Ectodermal cell (in vitro differentiated cells): Measurements from ENCODE around the gene ZBTB4.
"Not testable (repeated sequence)": the region's sequence is repeated elsewhere in the genome, so short reads cannot be mapped to it uniquely, and the experiment has no call there.

Experiments
- H3K27ac ChIP-seq: 2 replicates; pipeline ENCODE4 v1.7.0; 2013; ENCODE audit warnings: mild to moderate bottlenecking, low read depth, low read length; ENCODE audit not compliant: insufficient read depth, poor library complexity, severe bottlenecking
- H3K27me3 ChIP-seq: 2 replicates; pipeline ENCODE4 v1.7.0; 2013; ENCODE audit warnings: mild to moderate bottlenecking, low read length; ENCODE audit not compliant: insufficient read depth, control insufficient read depth, poor library complexity, severe bottlenecking
- H3K36me3 ChIP-seq: one replicate; pipeline ENCODE4 v1.7.0; 2013; ENCODE audit warnings: low read length; ENCODE audit not compliant: control insufficient read depth, insufficient read depth
- H3K4me1 ChIP-seq: one replicate; pipeline ENCODE4 v1.7.0; 2013; ENCODE audit warnings: low read length; ENCODE audit not compliant: control insufficient read depth, insufficient read depth
- H3K4me3 ChIP-seq: 2 replicates; pipeline ENCODE4 v1.7.0; 2013; ENCODE audit warnings: low read depth, low read length, control low read depth; ENCODE audit not compliant: insufficient read depth
- H3K9me3 ChIP-seq: 2 replicates; pipeline ENCODE4 v1.7.0; 2013; ENCODE audit warnings: mild to moderate bottlenecking, low read length, moderate library complexity; ENCODE audit not compliant: control insufficient read depth
- WGBS, 2 experiments: methylation state at CpG; one replicate each; pipeline ENCODE4 v1.1.7; 2013; ENCODE audit warnings: missing lambda C conversion rate in 2 of 2; 5-methylcytosine and 5-hydroxymethylcytosine counted together

The ZBTB4 gene

GRCh38 chr17:7495906-7496434 is 16.5 kb upstream of the ZBTB4 start:
- Histone ChIP-seq H3K4me3 (no peak overlapping the region), H3K4me1 (no peaks in the 10 kb centered on the region), H3K27ac (no peak overlapping the region), H3K36me3 (peaks cover 45% of the 10 kb centered on the region), H3K27me3 (no peaks in the 10 kb centered on the region), H3K9me3 (no peaks in the 10 kb centered on the region)
- 95 to 96% methylated on average over 12 of the region's 12 CpGs for WGBS, 2 experiments

GRCh38 chr17:7493941-7494340 is 14.5 kb upstream of the ZBTB4 start:
- no peaks in the 10 kb centered on the region for H3K9me3 ChIP-seq
- no peak overlapping the region for H3K4me3 ChIP-seq
- WGBS, 2 experiments: 96 to 99% methylated on average over 3 of the region's 3 CpGs
- H3K27ac ChIP-seq: no peak overlapping the region
- peaks cover 28% of the 10 kb centered on the region for H3K36me3 ChIP-seq
- no peaks in the 10 kb centered on the region for H3K27me3 ChIP-seq
- H3K4me1 ChIP-seq: no peaks in the 10 kb centered on the region

- Histone ChIP-seq H3K36me3 (peaks cover 8% of the 10 kb centered on the region), H3K4me1 (no peaks in the 10 kb centered on the region), H3K27me3 (no peaks in the 10 kb centered on the region), H3K9me3 (no peaks in the 10 kb centered on the region), H3K27ac (no peak overlapping the region), H3K4me3 (no peak overlapping the region)
- 87 to 93% methylated on average over 1 of the region's 1 CpG for WGBS, 2 experiments
Measured at GRCh38 chr17:7491583-7491982, 12.2 kb upstream of the ZBTB4 start.

- no peaks in the 10 kb centered on the region for H3K36me3 ChIP-seq
- H3K27ac ChIP-seq: no peak overlapping the region
- 88% methylated on average over 8 of the region's 8 CpGs for WGBS, 2 experiments
- no peaks in the 10 kb centered on the region for H3K9me3 ChIP-seq
- H3K27me3 ChIP-seq: no peaks in the 10 kb centered on the region
- H3K4me3 ChIP-seq: no peak overlapping the region
- peaks cover 10% of the 10 kb centered on the region for H3K4me1 ChIP-seq
Measured at GRCh38 chr17:7490144-7490543, 10.7 kb upstream of the ZBTB4 start.

GRCh38 chr17:7486181-7486580 is 6.8 kb upstream of the ZBTB4 start:
- H3K4me1 ChIP-seq: peaks cover 28% of the 10 kb centered on the region
- 77 to 83% methylated on average over 2 to 3 of the region's 3 CpGs for WGBS, 2 experiments
- no peak overlapping the region for H3K27ac ChIP-seq
- H3K27me3 ChIP-seq: no peaks in the 10 kb centered on the region
- H3K36me3 ChIP-seq: no peaks in the 10 kb centered on the region
- H3K4me3 ChIP-seq: peak overlapping the region; percentile 18
- no peaks in the 10 kb centered on the region for H3K9me3 ChIP-seq

GRCh38 chr17:7484919-7485377 is 5.5 kb upstream of the ZBTB4 start:
- no peaks in the 10 kb centered on the region for H3K36me3 ChIP-seq
- no peaks in the 10 kb centered on the region for H3K9me3 ChIP-seq
- H3K4me3 ChIP-seq: peak overlapping the region; percentile 62
- WGBS, 2 experiments: 0 to 1% methylated on average over 19 of the region's 19 CpGs
- no peaks in the 10 kb centered on the region for H3K27me3 ChIP-seq
- H3K4me1 ChIP-seq: peaks cover 32% of the 10 kb centered on the region
- H3K27ac ChIP-seq: peak overlapping the region; percentile 38

- H3K36me3 ChIP-seq: no peaks in the 10 kb centered on the region
- H3K27ac ChIP-seq: peak within 1 kb of the TSS; percentile 99
- H3K9me3 ChIP-seq: no peaks in the 10 kb centered on the region
- H3K27me3 ChIP-seq: no peaks in the 10 kb centered on the region
- peak within 1 kb of the TSS; percentile 62 for H3K4me3 ChIP-seq
- 0% methylated on average over 64 of the region's 64 CpGs for WGBS, 2 experiments
- peaks cover 35% of the 10 kb centered on the region for H3K4me1 ChIP-seq
Measured at GRCh38 chr17:7484067-7484918, 4.9 kb upstream of the ZBTB4 start, which contains the start of gene POLR2A. TSS of gene POLR2A (plus strand) at chr17:7484366.

- H3K4me3 ChIP-seq: peak overlapping the region; percentile 62
- H3K9me3 ChIP-seq: no peaks in the 10 kb centered on the region
- H3K36me3 ChIP-seq: no peaks in the 10 kb centered on the region
- peak overlapping the region; percentile 99 for H3K27ac ChIP-seq
- WGBS, 2 experiments: 3 to 4% methylated on average over 38 of the region's 38 CpGs
- H3K27me3 ChIP-seq: no peaks in the 10 kb centered on the region
- H3K4me1 ChIP-seq: peaks cover 38% of the 10 kb centered on the region
Measured at GRCh38 chr17:7483255-7484066, 4.0 kb upstream of the ZBTB4 start.

GRCh38 chr17:7482742-7483088 is 3.3 kb upstream of the ZBTB4 start:
- Histone ChIP-seq H3K27ac (peak overlapping the region; percentile 99), H3K4me3 (peak overlapping the region; percentile 62), H3K4me1 (peaks cover 45% of the 10 kb centered on the region)
- 86 to 88% methylated on average over 6 of the region's 6 CpGs for WGBS, 2 experiments
- not testable (repeated sequence) for H3K27me3 ChIP-seq, H3K9me3 ChIP-seq, H3K36me3 ChIP-seq
